PC-3 (cell line): Measurements from ENCODE around the gene CD79A. TPM values are rescaled to one million over a fixed set of nuclear protein-coding genes. Genes with fewer than 3 reads are reported as not detected.
A peak's percentile ranks its signal among the peaks of the same experiment; 100 is the strongest.

Source experiments
- ATAC-seq: fragments of 200-7000 bp; cut with Tn5 transposase; 2 replicates; pipeline ENCODE4 v1.9.1; 2020; ENCODE audit warnings: mild to moderate bottlenecking, moderate library complexity
- BruUV-seq: library from RNA; stranded (reverse); fragments of 400-500 nt; replicated peaks from 2 replicates; lab custom pipeline; 2021; lab: Mats Ljungman, UMichigan
- CTCF ChIA-PET: fragments of 300-600 bp; sonication (Branson Sonifier 250); formaldehyde crosslinking; loops from one replicate; lab custom pipeline; 2022; ENCODE audit warnings: antibody characterized with exemption; lab: Charles Lee
- POLR2A ChIA-PET: fragments of 300-600 bp; sonication (Branson Sonifier 250); formaldehyde crosslinking; loops from one replicate; lab custom pipeline; 2022; ENCODE audit warnings: antibody characterized with exemption; ENCODE audit not compliant: unreplicated experiment; lab: Charles Lee
- DNase-seq: peaks from one replicate; pipeline ENCODE4 v3.0.0-alpha.2; 2015
- H2AFZ ChIP-seq: fragments of 300-600 bp; sonication (generic); 2 replicates; pipeline ENCODE4 v1.6.0; 2016; ENCODE audit warnings: antibody characterized with exemption, low read length
- H3F3A ChIP-seq: fragments of 300-600 bp; sonication (generic); one replicate; pipeline ENCODE4 v1.6.0; 2017; ENCODE audit warnings: antibody characterized with exemption, low read length, control low read depth, mild to moderate bottlenecking; ENCODE audit not compliant: unreplicated experiment
- H3K27ac ChIP-seq: fragments of 300-600 bp; sonication (generic); 2 replicates; pipeline ENCODE4 v1.5.1; 2016; ENCODE audit warnings: mild to moderate bottlenecking, low read length
- H3K27me3 ChIP-seq: fragments of 300-600 bp; sonication (generic); 2 replicates; pipeline ENCODE4 v1.6.1; 2016; ENCODE audit warnings: low read length, mixed read lengths
- H3K36me3 ChIP-seq: fragments of 300-600 bp; sonication (generic); 2 replicates; pipeline ENCODE4 v1.6.1; 2016; ENCODE audit warnings: low read depth, mixed run types, low read length, mixed read lengths
- H3K4me1 ChIP-seq: fragments of 300-600 bp; sonication (generic); 2 replicates; pipeline ENCODE4 v1.5.1; 2016; ENCODE audit warnings: low read length; ENCODE audit not compliant: insufficient read depth
- H3K4me2 ChIP-seq: fragments of 300-600 bp; sonication (generic); 2 replicates; pipeline ENCODE4 v1.6.0; 2016; ENCODE audit warnings: low read length
- H3K4me3 ChIP-seq: fragments of 300-600 bp; sonication (generic); 2 replicates; pipeline ENCODE4 v1.5.1; 2016; ENCODE audit warnings: mild to moderate bottlenecking, low read length, mixed read lengths
- H3K79me2 ChIP-seq: fragments of 300-600 bp; sonication (generic); 2 replicates; pipeline ENCODE4 v1.6.1; 2017; ENCODE audit warnings: low read length, mixed read lengths
- H3K9ac ChIP-seq: fragments of 300-600 bp; sonication (generic); 2 replicates; pipeline ENCODE4 v1.6.0; 2016; ENCODE audit warnings: mild to moderate bottlenecking, low read length
- H3K9me2 ChIP-seq: fragments of 300-600 bp; sonication (generic); replicated peaks from 2 replicates; pipeline ENCODE4 v1.6.1; 2016; ENCODE audit warnings: mixed run types, low read length, mixed read lengths
- H3K9me3 ChIP-seq: fragments of 300-600 bp; sonication (generic); 2 replicates; pipeline ENCODE4 v1.6.1; 2016; ENCODE audit warnings: low read length, mixed read lengths
- H4K20me1 ChIP-seq: fragments of 300-600 bp; sonication (generic); 2 replicates; pipeline ENCODE4 v1.6.1; 2016; ENCODE audit warnings: low read length, mixed read lengths
- CTCF ChIP-seq: fragments of 300-600 bp; sonication (generic); conservative IDR thresholded peaks from 2 replicates; pipeline ENCODE4 v1.5.1; 2017; ENCODE audit warnings: antibody characterized with exemption, low read depth, mild to moderate bottlenecking, low read length
- EZH2 ChIP-seq: fragments of 300-600 bp; sonication (generic); IDR thresholded peaks from one replicate; pipeline ENCODE4 v1.6.1; 2017; ENCODE audit warnings: antibody characterized with exemption, mild to moderate bottlenecking, low read length; ENCODE audit not compliant: unreplicated experiment
- EZH2phosphoT487 ChIP-seq: fragments of 300-600 bp; sonication (generic); IDR thresholded peaks from 2 replicates; pipeline ENCODE4 v1.6.1; 2018; ENCODE audit warnings: mild to moderate bottlenecking, antibody characterized with exemption, low read length, borderline replicate concordance
- intact Hi-C: fragments of 100-400 bp; cut with micrococcal nuclease; formaldehyde crosslinking; loops from 2 replicates; pipeline ENCODE4 v1.9.0; 2023
- total RNA-seq: library from RNA; depleted of rRNA; stranded (reverse); fragments of >200 nt; gene quantifications from 2 replicates; pipeline ENCODE4 v1.2.3, GENCODE V29; 2014

Gene CD79A
- total RNA-seq, 1 experiment from 2014 or later = 0.11 TPM

GRCh38 chr19:41887711-41888382 is 10.8 kb downstream of the CD79A start:
- no peaks in the 10 kb centered on the region for H3K9me2 ChIP-seq
- no peak overlapping the region for H2AFZ ChIP-seq
- H3K9me3 ChIP-seq = no peaks in the 10 kb centered on the region
- H3K4me1 ChIP-seq = peaks cover 32% of the 10 kb centered on the region
- intact Hi-C loops = loop anchor here (5.0 kb wide), 2 partner anchors 49 to 69 kb away; partner anchors contain the start of gene RABAC1
- peak overlapping the region; percentile 73 for H3K9ac ChIP-seq
- H4K20me1 ChIP-seq = no peaks in the 10 kb centered on the region
- peaks cover 6% of the 10 kb centered on the region for H3K36me3 ChIP-seq
- H3K27ac ChIP-seq = peak overlapping the region; percentile 87
- ATAC-seq = peak; percentile 74
- H3K4me2 ChIP-seq = peak overlapping the region; percentile 82
- no peaks in the 10 kb centered on the region for H3K27me3 ChIP-seq
- H3F3A ChIP-seq = no peaks in the 10 kb centered on the region
- BruUV-seq = no TSS peak
- CTCF ChIA-PET = interaction anchor here (1.6 kb wide), 1 partner anchor 42 kb away, joined by 4 read pairs; no protein-coding TSS in a partner anchor
- peak; percentile 95 for DNase-seq
- no peak for TF ChIP-seq EZH2
- peak; percentile 63 for TF ChIP-seq CTCF
- no peak for TF ChIP-seq EZH2phosphoT487
- POLR2A ChIA-PET = interaction anchor here (0.6 kb wide), 1 partner anchor 232 kb away, joined by 10 read pairs; no protein-coding TSS in a partner anchor
- H3K79me2 ChIP-seq = peaks cover 45% of the 10 kb centered on the region
- peak overlapping the region; percentile 41 for H3K4me3 ChIP-seq

GRCh38 chr19:41888926-41889325 is 11.8 kb downstream of the CD79A start:
- ChIA-PET POLR2A (no interaction called here), CTCF (no interaction called here)
- no peak overlapping the region for H3K9ac ChIP-seq
- ATAC-seq = no peak
- H2AFZ ChIP-seq = no peak overlapping the region
- BruUV-seq = no TSS peak
- no peak overlapping the region for H3K4me3 ChIP-seq
- H3F3A ChIP-seq = no peaks in the 10 kb centered on the region
- no peaks in the 10 kb centered on the region for H3K9me3 ChIP-seq
- DNase-seq = no peak
- H3K27me3 ChIP-seq = no peaks in the 10 kb centered on the region
- intact Hi-C loops = loop anchor here (5.0 kb wide), 2 partner anchors 48 to 68 kb away; partner anchors contain the start of gene RABAC1
- H4K20me1 ChIP-seq = no peaks in the 10 kb centered on the region
- H3K27ac ChIP-seq = no peak overlapping the region
- peaks cover 6% of the 10 kb centered on the region for H3K36me3 ChIP-seq
- no peak overlapping the region for H3K4me2 ChIP-seq
- H3K4me1 ChIP-seq = peaks cover 32% of the 10 kb centered on the region
- no peaks in the 10 kb centered on the region for H3K9me2 ChIP-seq
- H3K79me2 ChIP-seq = peaks cover 38% of the 10 kb centered on the region
- TF ChIP-seq CTCF (no peak), EZH2 (no peak), EZH2phosphoT487 (no peak)

- peaks cover 31% of the 10 kb centered on the region for H3K4me1 ChIP-seq
- H3K4me3 ChIP-seq = no peak overlapping the region
- no peaks in the 10 kb centered on the region for H3K27me3 ChIP-seq
- H3K79me2 ChIP-seq = peaks cover 31% of the 10 kb centered on the region
- H3K36me3 ChIP-seq = peaks cover 6% of the 10 kb centered on the region
- TF ChIP-seq EZH2phosphoT487 (no peak), CTCF (no peak), EZH2 (no peak)
- no TSS peak for BruUV-seq
- POLR2A ChIA-PET = no interaction called here
- ATAC-seq = no peak
- H3K9me2 ChIP-seq = no peaks in the 10 kb centered on the region
- intact Hi-C loops = loop anchor here (5.0 kb wide), 2 partner anchors 47 to 67 kb away; partner anchors contain the start of gene RABAC1
- H3K4me2 ChIP-seq = no peak overlapping the region
- CTCF ChIA-PET = no interaction called here
- no peak overlapping the region for H3K27ac ChIP-seq
- H2AFZ ChIP-seq = no peak overlapping the region
- H3K9me3 ChIP-seq = no peaks in the 10 kb centered on the region
- H3F3A ChIP-seq = no peaks in the 10 kb centered on the region
- H4K20me1 ChIP-seq = no peaks in the 10 kb centered on the region
- H3K9ac ChIP-seq = no peak overlapping the region
- DNase-seq = no peak
Measured at GRCh38 chr19:41889896-41890295, 12.8 kb downstream of the CD79A start.
